Small intestine (tissue), 7 donors: ENCODE data around the gene TENT4B. TPM values are rescaled to one million over a fixed set of nuclear protein-coding genes. Genes with fewer than 3 reads are reported as not detected.

Experiments used
- DNase-seq, 2 donors: peaks; one replicate each; pipeline versions ENCODE4 v3.0.0 to v3.0.0-alpha.2; 2013
- FAIRE-seq: peaks from 2 replicates; lab custom pipeline; 2012; peaks lifted over from hg19 to GRCh38; lab: Jason Lieb, UNC
- H3K27ac ChIP-seq, 3 donors: one replicate each; pipeline ENCODE4 v1.5.1; 2013; ENCODE audit warnings: low read length in 2 of 3, mild to moderate bottlenecking in 2 of 3, control low read depth in 1 of 3, inconsistent platforms in 1 of 3, low read depth in 1 of 3, moderate library complexity in 1 of 3
- H3K27me3 ChIP-seq, 3 donors: one replicate each; pipeline ENCODE4 v1.6.1; 2013; ENCODE audit warnings: low read length in 3 of 3, inconsistent platforms in 1 of 3; ENCODE audit not compliant: control insufficient read depth in 3 of 3, insufficient read depth in 3 of 3
- H3K36me3 ChIP-seq, 3 donors: one replicate each; pipeline ENCODE4 v1.6.1; 2013; ENCODE audit warnings: low read length in 3 of 3, inconsistent platforms in 1 of 3, low read depth in 1 of 3, mild to moderate bottlenecking in 1 of 3, moderate library complexity in 1 of 3; ENCODE audit not compliant: control insufficient read depth in 3 of 3, insufficient read depth in 2 of 3
- H3K4me1 ChIP-seq, 3 donors: one replicate each; pipeline ENCODE4 v1.6.1; 2013; ENCODE audit warnings: low read length in 2 of 3, inconsistent platforms in 1 of 3, low read depth in 1 of 3, mild to moderate bottlenecking in 1 of 3, moderate library complexity in 1 of 3; ENCODE audit not compliant: control insufficient read depth in 3 of 3, insufficient read depth in 2 of 3
- H3K4me3 ChIP-seq, 3 donors: one replicate each; pipeline ENCODE4 v1.5.1; 2013; ENCODE audit warnings: low read length in 3 of 3, control low read depth in 1 of 3, inconsistent platforms in 1 of 3, low read depth in 1 of 3, mild to moderate bottlenecking in 1 of 3, moderate library complexity in 1 of 3
- H3K9me3 ChIP-seq, 2 donors: one replicate each; pipeline ENCODE4 v1.6.1; 2013; ENCODE audit warnings: low read depth in 1 of 2, low read length in 1 of 2; ENCODE audit not compliant: control insufficient read depth in 2 of 2, insufficient read depth in 1 of 2
- WGBS, 3 donors: extraction: QIAGEN DNeasy Blood & Tissue Kit; methylation state at CpG; one replicate each; pipeline ENCODE4 v1.1.7; 2013; 5-methylcytosine and 5-hydroxymethylcytosine counted together
- polyA plus RNA-seq, 4 donors: library from polyadenylated mRNA; stranded (reverse) in 3 of 4; unstranded in 1 of 4; fragments of 200-250 nt in 3 of 4; fragments of 120-200 nt in 1 of 4; gene quantifications; one replicate each; pipeline versions ENCODE4 v1.2.1 to v1.2.3, GENCODE V29; 2013
- donor health status: healthy with polysubstance abuse.
- donor health status: control.
- donor health status: control.
- donor health status: Bipolar disorder and iron deficiency.
- donor health status: healthy.

Gene TENT4B
- polyA plus RNA-seq, 4 donors: 5.1 to 19.4 (median 7.4) TPM

- 1% methylated on average over 31 to 74 of the region's 74 CpGs for WGBS, 3 donors
- DNase-seq: peak; percentile 56 to 83
- H3K36me3 ChIP-seq: no peaks in the 10 kb centered on the region
- peak overlapping the region in 1 of 3 donors; percentile 32 for H3K27ac ChIP-seq
- peak overlapping the region; percentile 32 to 61 (median 50) for H3K4me3 ChIP-seq
- H3K4me1 ChIP-seq: peaks cover 0 to 11% (median 2%) of the 10 kb centered on the region in 3 donors
- no peaks in the 10 kb centered on the region for H3K9me3 ChIP-seq
- H3K27me3 ChIP-seq: peaks cover 0 to 6% (median 0%) of the 10 kb centered on the region in 3 donors
- FAIRE-seq: no peak
Measured at GRCh38 chr16:50245417-50246298, 92.6 kb downstream of the TENT4B start.

GRCh38 chr16:50246299-50247122 lies 93.4 kb downstream of the TENT4B start:
- Histone ChIP-seq H3K9me3 (no peaks in the 10 kb centered on the region), H3K36me3 (no peaks in the 10 kb centered on the region), H3K4me3 (peak overlapping the region; percentile 50 to 61 (median 57)), H3K4me1 (peaks cover 0 to 11% (median 2%) of the 10 kb centered on the region in 3 donors), H3K27me3 (peaks cover 0 to 6% (median 0%) of the 10 kb centered on the region in 3 donors), H3K27ac (no peak overlapping the region)
- DNase-seq (peak in 1 of 2 donors; percentile 55), FAIRE-seq (no peak)
- WGBS, 3 donors: 18 to 50% (median 45%) methylated on average over 33 to 46 of the region's 46 CpGs

GRCh38 chr16:50247123-50247905 lies 94.2 kb downstream of the TENT4B start:
- FAIRE-seq (no peak), DNase-seq (no peak)
- no peaks in the 10 kb centered on the region for H3K36me3 ChIP-seq
- peaks cover 0 to 6% (median 0%) of the 10 kb centered on the region in 3 donors for H3K27me3 ChIP-seq
- no peaks in the 10 kb centered on the region for H3K9me3 ChIP-seq
- WGBS, 3 donors: 87 to 94% (median 88%) methylated on average over 11 to 12 of the region's 12 CpGs
- H3K4me3 ChIP-seq: no peak overlapping the region
- no peak overlapping the region for H3K27ac ChIP-seq
- H3K4me1 ChIP-seq: peaks cover 0 to 11% (median 2%) of the 10 kb centered on the region in 3 donors

GRCh38 chr16:50247906-50248608 lies 95.0 kb downstream of the TENT4B start:
- WGBS, 3 donors: 81 to 90% (median 89%) methylated on average over 12 to 13 of the region's 13 CpGs
- H3K27me3 ChIP-seq: peaks cover 0 to 6% (median 0%) of the 10 kb centered on the region in 3 donors
- H3K36me3 ChIP-seq: no peaks in the 10 kb centered on the region
- no peak for DNase-seq
- peaks cover 0 to 11% (median 2%) of the 10 kb centered on the region in 3 donors for H3K4me1 ChIP-seq
- no peak overlapping the region for H3K27ac ChIP-seq
- no peak for FAIRE-seq
- H3K9me3 ChIP-seq: no peaks in the 10 kb centered on the region
- no peak overlapping the region for H3K4me3 ChIP-seq

GRCh38 chr16:50248845-50249244 lies 95.7 kb downstream of the TENT4B start:
- no peaks in the 10 kb centered on the region for H3K9me3 ChIP-seq
- 95 to 97% (median 96%) methylated on average over 8 of the region's 8 CpGs for WGBS, 3 donors
- peaks cover 0 to 11% (median 2%) of the 10 kb centered on the region in 3 donors for H3K4me1 ChIP-seq
- H3K27me3 ChIP-seq: peaks cover 0 to 6% (median 0%) of the 10 kb centered on the region in 3 donors
- no peak overlapping the region for H3K4me3 ChIP-seq
- no peak for FAIRE-seq
- DNase-seq: no peak
- no peak overlapping the region for H3K27ac ChIP-seq
- H3K36me3 ChIP-seq: no peaks in the 10 kb centered on the region

GRCh38 chr16:50251375-50252081 lies 98.4 kb downstream of the TENT4B start:
- Histone ChIP-seq H3K27me3 (no peaks in the 10 kb centered on the region), H3K36me3 (no peaks in the 10 kb centered on the region), H3K9me3 (peaks cover 0 to 4% of the 10 kb centered on the region in 2 donors), H3K4me1 (peaks cover 0 to 3% (median 0%) of the 10 kb centered on the region in 3 donors), H3K27ac (no peak overlapping the region), H3K4me3 (no peak overlapping the region)
- FAIRE-seq: no peak
- no peak for DNase-seq
- WGBS, 3 donors: 81 to 86% (median 82%) methylated on average over 15 of the region's 15 CpGs

DNA sequence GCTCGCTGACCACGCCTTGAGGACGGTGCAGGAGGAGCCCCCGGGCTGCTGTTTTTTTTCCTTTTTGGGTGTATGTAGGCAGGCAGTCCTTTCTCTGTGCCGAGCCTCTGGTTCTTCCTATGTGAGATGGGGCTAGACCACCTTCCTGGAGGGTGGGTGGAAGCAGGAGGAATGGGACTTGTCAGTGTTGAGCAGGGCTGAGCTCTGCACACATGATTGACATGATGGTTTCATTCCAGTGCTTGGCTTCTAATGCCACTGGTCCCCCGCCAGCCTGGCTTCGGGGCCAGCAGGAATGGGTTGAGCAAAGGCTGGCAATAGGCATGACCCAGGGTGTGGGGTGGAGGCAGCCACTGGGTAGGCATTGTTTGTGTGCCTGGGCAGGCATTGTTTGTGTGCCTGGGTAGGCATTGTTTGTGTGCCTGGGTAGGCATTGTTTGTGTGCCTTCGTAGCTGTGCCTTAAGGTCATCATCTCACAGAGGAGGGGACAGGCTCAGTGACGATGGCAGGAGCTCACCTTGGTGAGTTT lies 99.0 kb downstream of the TENT4B start:
- FAIRE-seq (no peak), DNase-seq (no peak)
- 90 to 92% (median 91%) methylated on average over 9 of the region's 9 CpGs for WGBS, 3 donors
- peaks cover 0 to 3% (median 0%) of the 10 kb centered on the region in 3 donors for H3K4me1 ChIP-seq
- no peaks in the 10 kb centered on the region for H3K27me3 ChIP-seq
- no peak overlapping the region for H3K27ac ChIP-seq
- H3K9me3 ChIP-seq: peaks cover 0 to 4% of the 10 kb centered on the region in 2 donors
- H3K4me3 ChIP-seq: no peak overlapping the region
- no peaks in the 10 kb centered on the region for H3K36me3 ChIP-seq
